Progenitor cell of endocrine pancreas (in vitro differentiated cells): Measurements from ENCODE around the gene GDF9. TPM values are rescaled to one million over a fixed set of nuclear protein-coding genes. Genes with fewer than 3 reads are reported as not detected.

Experiments
- DNase-seq: peaks from one replicate; pipeline ENCODE4 v3.0.0; 2021; ENCODE audit warnings: low spot score; ENCODE audit not compliant: unreplicated experiment
- H3K27ac Mint-ChIP-seq: 2 replicates; pipeline ENCODE4 v1.8.0; 2021; ENCODE audit warnings: mild to moderate bottlenecking, moderate library complexity, mixed read lengths
- H3K27me3 Mint-ChIP-seq: 2 replicates; pipeline ENCODE4 v1.8.0; 2021; ENCODE audit warnings: mixed read lengths
- H3K36me3 Mint-ChIP-seq: 2 replicates; pipeline ENCODE4 v1.8.0; 2022; ENCODE audit warnings: mixed read lengths; ENCODE audit not compliant: insufficient read depth
- H3K4me1 Mint-ChIP-seq: 2 replicates; pipeline ENCODE4 v1.8.0; 2021; ENCODE audit warnings: low read depth, mixed read lengths
- H3K4me3 Mint-ChIP-seq: 2 replicates; pipeline ENCODE4 v1.8.0; 2021; ENCODE audit warnings: low read depth, mild to moderate bottlenecking, moderate library complexity, mixed read lengths
- H3K9me3 Mint-ChIP-seq: 2 replicates; pipeline ENCODE4 v1.8.0; 2021; ENCODE audit warnings: low read depth, mixed read lengths
- CTCF ChIP-seq: fragments of 200-600 bp; sonication (generic); IDR thresholded peaks from one replicate; pipeline ENCODE4 v1.5.0; 2021; ENCODE audit warnings: antibody characterized with exemption, mild to moderate bottlenecking; ENCODE audit not compliant: unreplicated experiment
- total RNA-seq: library from RNA; stranded (reverse); gene quantifications from 2 replicates; pipeline ENCODE4 v1.2.1, GENCODE V29; 2021

Gene GDF9
- total RNA-seq, 1 donor from 2014 or later = 0.55 TPM

- no peak for DNase-seq
- H3K4me1 Mint-ChIP-seq = peaks cover 3% of the 10 kb centered on the region
- no peaks in the 10 kb centered on the region for H3K27me3 Mint-ChIP-seq
- no peaks in the 10 kb centered on the region for H3K36me3 Mint-ChIP-seq
- no peak overlapping the region for H3K4me3 Mint-ChIP-seq
- TF ChIP-seq CTCF = no peak
- H3K27ac Mint-ChIP-seq = no peak overlapping the region
- H3K9me3 Mint-ChIP-seq = no peaks in the 10 kb centered on the region
Observed at GRCh38 chr5:132854301-132854700, 12.0 kb downstream of the GDF9 start.

GRCh38 chr5:132853790-132854189 lies 12.5 kb downstream of the GDF9 start:
- no peak for TF ChIP-seq CTCF
- Mint-ChIP-seq H3K4me3 (no peak overlapping the region), H3K36me3 (no peaks in the 10 kb centered on the region), H3K9me3 (no peaks in the 10 kb centered on the region), H3K27me3 (no peaks in the 10 kb centered on the region), H3K4me1 (peaks cover 5% of the 10 kb centered on the region), H3K27ac (no peak overlapping the region)
- DNase-seq = no peak

- no peak for DNase-seq
- no peaks in the 10 kb centered on the region for H3K36me3 Mint-ChIP-seq
- H3K4me1 Mint-ChIP-seq = peaks cover 5% of the 10 kb centered on the region
- no peak overlapping the region for H3K4me3 Mint-ChIP-seq
- H3K9me3 Mint-ChIP-seq = no peaks in the 10 kb centered on the region
- H3K27ac Mint-ChIP-seq = no peak overlapping the region
- no peaks in the 10 kb centered on the region for H3K27me3 Mint-ChIP-seq
- no peak for TF ChIP-seq CTCF
Observed at GRCh38 chr5:132853323-132853722, 12.9 kb downstream of the GDF9 start.

- peaks cover 5% of the 10 kb centered on the region for H3K4me1 Mint-ChIP-seq
Observed at GRCh38 chr5:132850066-132850465, 16.2 kb downstream of the GDF9 start.

GRCh38 chr5:132849347-132849746 lies 16.9 kb downstream of the GDF9 start:
- no peaks in the 10 kb centered on the region for H3K36me3 Mint-ChIP-seq
- no peak overlapping the region for H3K4me3 Mint-ChIP-seq
- peaks cover 5% of the 10 kb centered on the region for H3K4me1 Mint-ChIP-seq
- no peak for TF ChIP-seq CTCF
- H3K9me3 Mint-ChIP-seq = no peaks in the 10 kb centered on the region
- no peak for DNase-seq
- H3K27me3 Mint-ChIP-seq = no peaks in the 10 kb centered on the region
- H3K27ac Mint-ChIP-seq = peak overlapping the region; percentile 80

More at GRCh38 chr5:132850066-132850465, 16.2 kb downstream of the GDF9 start:
- Mint-ChIP-seq H3K4me3 (no peak overlapping the region), H3K36me3 (no peaks in the 10 kb centered on the region), H3K27ac (no peak overlapping the region), H3K9me3 (no peaks in the 10 kb centered on the region), H3K27me3 (no peaks in the 10 kb centered on the region)
- DNase-seq = no peak
- TF ChIP-seq CTCF = no peak
